Panc1 (cell line): ENCODE data around the gene SPATA31C1. TPM values are rescaled to one million over a fixed set of nuclear protein-coding genes. Genes with fewer than 3 reads are reported as not detected.

Source experiments
- ATAC-seq: fragments of 200-7000 bp; cut with Tn5 transposase; 2 replicates; pipeline ENCODE4 v1.9.1; 2020; ENCODE audit warnings: mild to moderate bottlenecking, moderate library complexity
- BruUV-seq: library from RNA; stranded (reverse); fragments of 400-500 nt; replicated peaks from 2 replicates; lab custom pipeline; 2021; lab: Mats Ljungman, UMichigan
- CTCF ChIA-PET: fragments of 300-600 bp; sonication (Branson Sonifier 250); formaldehyde crosslinking; loops from one replicate; lab custom pipeline; 2022; ENCODE audit warnings: antibody characterized with exemption; lab: Charles Lee
- POLR2A ChIA-PET: fragments of 300-600 bp; sonication (Branson Sonifier 250); formaldehyde crosslinking; loops from one replicate; lab custom pipeline; 2022; ENCODE audit warnings: antibody characterized with exemption; lab: Charles Lee
- DNase-seq: peaks from one replicate; pipeline ENCODE4 v3.0.0-alpha.2; 2010; ENCODE audit warnings: low read depth, low spot score
- H3K27ac ChIP-seq: 2 replicates; pipeline ENCODE4 v1.5.1; 2011; ENCODE audit warnings: mild to moderate bottlenecking, low read length, inconsistent platforms
- H3K27me3 ChIP-seq: fragments of 200-500 bp; sonication (Bioruptor generic); 2 replicates; pipeline ENCODE4 v1.6.0; 2014; ENCODE audit warnings: low read length, inconsistent platforms; ENCODE audit not compliant: control insufficient read depth, insufficient read depth
- H3K36me3 ChIP-seq: fragments of 200-500 bp; sonication (Bioruptor generic); 2 replicates; pipeline ENCODE4 v1.5.1; 2014; ENCODE audit warnings: inconsistent platforms, mild to moderate bottlenecking, low read length, moderate library complexity; ENCODE audit not compliant: control insufficient read depth, insufficient read depth
- H3K4me1 ChIP-seq: 2 replicates; pipeline ENCODE4 v1.5.1; 2011; ENCODE audit warnings: inconsistent platforms, mild to moderate bottlenecking, low read length, moderate library complexity; ENCODE audit not compliant: control insufficient read depth, insufficient read depth
- H3K4me3 ChIP-seq, 2 experiments: 2 replicates each; pipeline ENCODE4 v1.5.1; 2011 to 2012; ENCODE audit warnings: low read depth in 2 of 2, low read length in 2 of 2, mild to moderate bottlenecking in 2 of 2, inconsistent platforms in 1 of 2, moderate library complexity in 1 of 2
- H3K9me3 ChIP-seq: fragments of 200-500 bp; sonication (Bioruptor generic); 2 replicates; pipeline ENCODE4 v1.5.1; 2014; ENCODE audit warnings: low read depth, mild to moderate bottlenecking, inconsistent platforms, low read length, moderate library complexity; ENCODE audit not compliant: control insufficient read depth, insufficient read depth
- CTCF ChIP-seq: fragments of 450-650 bp; IDR thresholded peaks from 2 replicates; pipeline ENCODE4 v1.5.1; 2017; ENCODE audit warnings: mild to moderate bottlenecking
- POLR2AphosphoS5 ChIP-seq: IDR thresholded peaks from 2 replicates; pipeline ENCODE4 v1.6.1; 2012; ENCODE audit warnings: mild to moderate bottlenecking, low read depth, low read length, moderate library complexity
- REST ChIP-seq, 2 experiments: IDR thresholded peaks; 2 replicates each; pipeline ENCODE4 v1.6.1; 2011 to 2012; ENCODE audit warnings: low read depth in 2 of 2, control low read depth in 1 of 2, low read length in 1 of 2, mild to moderate bottlenecking in 1 of 2, moderate library complexity in 1 of 2; ENCODE audit not compliant: insufficient read depth in 1 of 2
- SIN3A ChIP-seq: IDR thresholded peaks from 2 replicates; pipeline ENCODE4 v1.6.1; 2012; ENCODE audit warnings: low read depth, mild to moderate bottlenecking, low read length, moderate library complexity, borderline replicate concordance; ENCODE audit not compliant: insufficient read depth
- TCF7L2 ChIP-seq: IDR thresholded peaks from 2 replicates; pipeline ENCODE4 v1.6.1; 2011; ENCODE audit warnings: mild to moderate bottlenecking, low read depth, low read length, inconsistent platforms
- in situ Hi-C: cut with HindIII; loops from 2 replicates; pipeline ENCODE4 v1.10.0; 2016; ENCODE audit warnings: low sequenced_read_pairs, low pct_unique_long_range_greater_than_20kb
- intact Hi-C: fragments of 100-400 bp; cut with micrococcal nuclease; formaldehyde crosslinking; loops from one replicate; pipeline ENCODE4 v1.10.0; 2022; ENCODE audit not compliant: unreplicated experiment
- total RNA-seq: library from RNA; stranded (reverse); gene quantifications from one replicate; pipeline ENCODE4 v1.2.1, GENCODE V29; 2021; ENCODE audit not compliant: unreplicated experiment

SPATA31C1 gene
- total RNA-seq, 1 experiment from 2014 or later, result not detected

- H3K4me3 ChIP-seq, result no peak overlapping the region
- in situ Hi-C loops (no loop called here), intact Hi-C loops (loop anchor here (5.0 kb wide), 1 partner anchor 1048 kb away; no protein-coding TSS in a partner anchor)
- DNase-seq (no peak), ATAC-seq (no peak)
- H3K27ac ChIP-seq, result no peak overlapping the region
- H3K27me3 ChIP-seq, result no peaks in the 10 kb centered on the region
- ChIA-PET CTCF (no interaction called here), POLR2A (no interaction called here)
- H3K9me3 ChIP-seq, result no peaks in the 10 kb centered on the region
- no TSS peak for BruUV-seq
- TF ChIP-seq POLR2AphosphoS5, result no peak
- TF ChIP-seq TCF7L2, result no peak
- no peaks in the 10 kb centered on the region for H3K36me3 ChIP-seq
- H3K4me1 ChIP-seq, result no peaks in the 10 kb centered on the region
These were observed 36.5 kb downstream of the SPATA31C1 start for GRCh38 chr9:87954230-87954629.

- no peaks in the 10 kb centered on the region for H3K36me3 ChIP-seq
- TF ChIP-seq TCF7L2 (no peak), CTCF (no peak), SIN3A (no peak), POLR2AphosphoS5 (no peak), REST (IDR thresholded peaks at IDR 0.05; ENCODE audit: insufficient read depth in 1 of 2, low read depth in 2 of 2, low read length in 1 of 2) (no peak)
- CTCF ChIA-PET, result no interaction called here
- H3K27me3 ChIP-seq, result no peaks in the 10 kb centered on the region
- no TSS peak for BruUV-seq
- no peaks in the 10 kb centered on the region for H3K4me1 ChIP-seq
- in situ Hi-C loops (no loop called here), intact Hi-C loops (no loop called here)
- no peak overlapping the region for H3K4me3 ChIP-seq
- POLR2A ChIA-PET, result no interaction called here
- no peak overlapping the region for H3K27ac ChIP-seq
- ATAC-seq (no peak), DNase-seq (no peak)
- no peaks in the 10 kb centered on the region for H3K9me3 ChIP-seq
These were observed 40.1 kb downstream of the SPATA31C1 start for GRCh38 chr9:87957839-87958238.

GRCh38 chr9:87958591-87958990 is 40.8 kb downstream of the SPATA31C1 start:
- intact Hi-C loops, result no loop called here
- H3K4me1 ChIP-seq, result no peaks in the 10 kb centered on the region

More at GRCh38 chr9:87958591-87958990, 40.8 kb downstream of the SPATA31C1 start:
- ChIA-PET CTCF (no interaction called here), POLR2A (interaction anchor here (0.6 kb wide), 1 partner anchor 63 kb away, joined by 15 read pairs; no protein-coding TSS in a partner anchor)
- Histone ChIP-seq H3K4me3 (no peak overlapping the region), H3K9me3 (no peaks in the 10 kb centered on the region), H3K36me3 (no peaks in the 10 kb centered on the region), H3K27me3 (no peaks in the 10 kb centered on the region), H3K27ac (no peak overlapping the region)
- BruUV-seq, result no TSS peak
- no peak for ATAC-seq
- TF ChIP-seq POLR2AphosphoS5 (no peak), CTCF (no peak), REST (IDR thresholded peaks at IDR 0.05; ENCODE audit: insufficient read depth in 1 of 2, low read depth in 2 of 2, low read length in 1 of 2) (no peak), TCF7L2 (no peak), SIN3A (no peak)
- DNase-seq, result no peak
- in situ Hi-C loops, result no loop called here
